Urinary bladder (tissue), 4 donors: ENCODE measurements around the gene ITGA2. TPM values are rescaled to one million over a fixed set of nuclear protein-coding genes. Genes with fewer than 3 reads are reported as not detected.

Experiments used
- DNase-seq: peaks from one replicate; pipeline ENCODE4 v3.0.0-alpha.2; 2015; ENCODE audit errors: extremely low spot score
- H3K27ac ChIP-seq: one replicate; pipeline ENCODE4 v1.5.1; 2013; ENCODE audit warnings: low read depth, mild to moderate bottlenecking, moderate library complexity
- H3K36me3 ChIP-seq: one replicate; pipeline ENCODE4 v1.6.1; 2013; ENCODE audit warnings: mild to moderate bottlenecking, moderate library complexity; ENCODE audit not compliant: insufficient read depth
- H3K4me1 ChIP-seq: one replicate; pipeline ENCODE4 v1.6.1; 2013; ENCODE audit warnings: mild to moderate bottlenecking, moderate library complexity; ENCODE audit not compliant: insufficient read depth
- H3K4me3 ChIP-seq: one replicate; pipeline ENCODE4 v1.5.1; 2013; ENCODE audit warnings: low read depth, low read length
- WGBS: extraction: QIAGEN DNeasy Blood & Tissue Kit; methylation state at CpG from one replicate; pipeline ENCODE4 v1.1.7; 2013; 5-methylcytosine and 5-hydroxymethylcytosine counted together
- polyA plus RNA-seq: library from polyadenylated mRNA; stranded (reverse); fragments of 200-250 nt; gene quantifications from one replicate; pipeline ENCODE4 v1.2.3, GENCODE V29; 2013
- total RNA-seq: library from RNA; depleted of rRNA; stranded (reverse); fragments of >200 nt; gene quantifications from one replicate; pipeline ENCODE4 v1.2.3, GENCODE V29; 2014
- donor health status: healthy with polysubstance abuse.
- donor health status: healthy.

The ITGA2 gene
- total and polyA plus RNA-seq, 2 donors, result 3.4 to 21.1 TPM

DNA sequence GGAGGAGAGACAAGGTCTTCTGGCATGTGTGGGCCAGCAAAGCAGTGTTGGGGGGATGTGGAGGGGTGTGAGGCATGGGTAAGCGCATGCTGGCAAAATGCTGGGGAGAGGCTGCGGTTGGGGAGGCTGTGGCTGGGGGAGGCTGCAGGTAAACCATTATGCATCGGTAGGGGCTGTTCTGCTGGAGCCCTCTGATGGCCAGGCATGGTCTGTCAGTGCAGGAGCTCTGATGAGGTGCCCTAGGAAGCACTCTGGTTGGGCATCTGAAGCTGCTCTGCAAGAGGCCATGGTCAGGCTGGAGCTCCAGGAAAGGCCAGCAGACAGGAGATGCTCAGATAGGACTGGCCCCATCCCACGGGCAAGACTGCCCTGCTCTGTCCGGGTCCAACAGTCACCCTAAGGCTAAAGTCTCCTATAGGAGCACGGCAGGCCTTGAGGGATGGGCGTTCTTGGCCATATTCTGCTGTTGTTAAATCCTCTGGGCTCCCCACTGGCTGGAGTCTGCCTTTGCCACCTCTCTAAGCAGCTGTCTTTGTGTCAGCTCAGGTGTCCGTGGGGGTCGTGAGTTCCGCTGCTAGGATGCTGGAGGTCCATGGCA is 28.7 kb downstream of the ITGA2 start:
- Histone ChIP-seq H3K36me3 (no peaks in the 10 kb centered on the region), H3K4me1 (no peaks in the 10 kb centered on the region), H3K4me3 (no peak overlapping the region), H3K27ac (no peak overlapping the region)
- no peak for DNase-seq
- 93% methylated on average over 10 of the region's 10 CpGs for WGBS

DNA sequence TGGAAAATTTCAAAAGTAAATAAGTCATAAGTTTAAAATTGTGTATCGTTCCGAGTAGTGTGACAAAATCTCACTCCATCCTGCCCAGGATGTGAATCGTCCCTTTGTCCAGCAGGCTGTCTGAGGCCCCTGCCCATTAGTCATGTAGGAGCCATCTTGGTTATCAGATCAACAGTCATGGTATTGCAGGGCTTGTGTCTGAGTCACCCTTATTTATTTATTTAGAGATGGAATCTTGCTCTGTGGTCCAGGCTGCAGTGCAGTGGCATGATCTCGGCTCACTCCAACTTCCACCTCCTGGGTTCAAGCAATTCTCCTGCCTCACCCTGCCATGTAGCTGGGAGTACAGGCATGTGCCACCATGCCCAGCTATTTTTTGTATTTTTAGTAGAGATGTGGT is 30.2 kb downstream of the ITGA2 start:
- no peaks in the 10 kb centered on the region for H3K4me1 ChIP-seq
- H3K27ac ChIP-seq, result no peak overlapping the region
- WGBS, result 77% methylated on average over 4 of the region's 4 CpGs
- DNase-seq, result no peak
- no peaks in the 10 kb centered on the region for H3K36me3 ChIP-seq
- H3K4me3 ChIP-seq, result no peak overlapping the region

DNA sequence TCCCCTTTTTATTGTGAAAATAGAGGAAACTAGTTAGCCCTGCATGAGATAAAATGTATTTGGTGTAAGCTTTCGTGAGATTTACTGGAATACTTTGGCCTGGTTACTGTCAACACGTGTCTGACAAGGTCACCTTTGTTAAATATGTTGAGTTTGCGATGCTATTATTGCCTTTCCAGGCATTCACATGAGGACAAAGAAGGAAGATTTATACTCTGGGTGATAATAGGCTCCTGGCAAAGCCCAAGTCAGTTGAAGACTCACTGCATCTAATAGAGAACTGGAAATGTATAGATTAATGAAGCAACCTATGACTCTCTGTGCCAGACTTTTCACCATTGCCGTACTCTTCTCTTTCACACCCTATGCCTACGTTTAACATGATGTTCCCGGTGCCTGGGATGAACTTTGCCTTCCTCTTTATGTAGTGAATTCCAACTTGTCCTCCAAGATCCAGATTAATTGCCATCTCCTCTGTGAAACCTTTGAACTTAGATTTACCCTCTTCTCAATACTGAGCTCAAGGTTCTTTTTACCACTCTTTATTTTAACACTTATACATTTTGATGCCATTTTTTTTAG is 33.9 kb downstream of the ITGA2 start:
- Histone ChIP-seq H3K27ac (no peak overlapping the region), H3K36me3 (no peaks in the 10 kb centered on the region), H3K4me1 (no peaks in the 10 kb centered on the region), H3K4me3 (no peak overlapping the region)
- WGBS, result 76% methylated on average over 6 of the region's 6 CpGs
- DNase-seq, result no peak

DNA sequence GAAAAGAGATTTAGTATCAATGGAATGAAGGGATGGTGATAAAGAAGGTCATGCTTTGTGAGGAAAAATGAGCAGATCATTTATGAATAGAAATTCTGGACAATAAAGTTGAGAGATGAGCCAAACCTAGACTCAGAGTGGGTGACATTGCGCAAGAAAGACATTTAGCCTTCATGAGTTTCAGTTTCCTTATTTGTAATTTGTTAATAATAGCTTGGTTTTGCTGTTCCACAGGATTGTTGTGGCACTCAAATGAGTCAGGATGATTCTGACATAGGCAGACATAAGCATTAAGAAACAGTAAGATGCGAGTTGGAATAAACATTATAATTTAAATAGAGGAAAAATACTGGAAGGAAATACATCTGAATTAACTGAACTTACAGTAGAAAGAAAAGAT is 34.8 kb downstream of the ITGA2 start:
- Histone ChIP-seq H3K4me3 (no peak overlapping the region), H3K4me1 (no peaks in the 10 kb centered on the region), H3K36me3 (no peaks in the 10 kb centered on the region), H3K27ac (no peak overlapping the region)
- 65% methylated on average over 2 of the region's 2 CpGs for WGBS
- DNase-seq, result no peak

DNA sequence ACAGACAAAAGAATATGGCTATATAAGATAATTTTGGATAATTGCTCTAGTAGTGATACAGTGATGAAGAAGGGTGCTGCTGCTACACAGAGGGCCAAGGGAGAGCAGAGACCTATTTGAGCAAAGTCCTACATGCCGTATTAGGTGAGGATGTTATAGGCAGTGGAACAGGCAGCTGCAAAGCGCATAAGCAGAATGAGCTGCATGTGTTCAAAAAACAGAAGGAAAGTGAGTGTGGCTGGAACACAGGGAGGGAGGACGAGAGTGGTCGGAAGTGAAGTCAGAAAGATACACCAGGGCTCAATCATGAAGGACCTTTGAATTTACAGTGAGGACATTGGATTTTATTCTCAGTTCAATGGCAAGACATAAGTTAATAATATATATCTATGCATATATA is 35.4 kb downstream of the ITGA2 start:
- 80% methylated on average over 4 of the region's 4 CpGs for WGBS
- H3K4me3 ChIP-seq, result no peak overlapping the region

DNA sequence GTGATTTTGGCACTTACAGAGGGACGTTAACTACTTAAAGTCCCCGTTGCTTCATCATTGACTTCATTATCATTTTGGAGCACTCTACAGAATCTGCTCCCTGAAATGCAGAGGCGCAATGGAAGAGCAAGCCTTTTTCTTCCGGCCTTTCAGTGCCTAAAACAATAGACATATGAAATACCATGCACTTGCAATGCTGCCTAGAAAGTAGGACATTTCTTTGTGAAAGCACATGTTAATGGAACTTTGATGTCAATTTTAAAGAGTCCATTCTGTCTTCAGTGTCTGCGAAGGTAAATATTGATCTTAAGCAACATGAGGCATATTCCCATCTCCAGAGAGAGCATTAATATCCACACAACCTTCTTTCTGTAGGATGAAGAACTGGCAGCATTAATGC is 36.3 kb downstream of the ITGA2 start:
- no peak for DNase-seq
- Histone ChIP-seq H3K4me1 (no peaks in the 10 kb centered on the region), H3K4me3 (no peak overlapping the region), H3K27ac (no peak overlapping the region), H3K36me3 (no peaks in the 10 kb centered on the region)
- 75% methylated on average over 5 of the region's 5 CpGs for WGBS

More for the DNA sequence above, 35.4 kb downstream of the ITGA2 start:
- H3K4me1 ChIP-seq, result no peaks in the 10 kb centered on the region
- no peak for DNase-seq
- H3K27ac ChIP-seq, result no peak overlapping the region
- H3K36me3 ChIP-seq, result no peaks in the 10 kb centered on the region

DNA sequence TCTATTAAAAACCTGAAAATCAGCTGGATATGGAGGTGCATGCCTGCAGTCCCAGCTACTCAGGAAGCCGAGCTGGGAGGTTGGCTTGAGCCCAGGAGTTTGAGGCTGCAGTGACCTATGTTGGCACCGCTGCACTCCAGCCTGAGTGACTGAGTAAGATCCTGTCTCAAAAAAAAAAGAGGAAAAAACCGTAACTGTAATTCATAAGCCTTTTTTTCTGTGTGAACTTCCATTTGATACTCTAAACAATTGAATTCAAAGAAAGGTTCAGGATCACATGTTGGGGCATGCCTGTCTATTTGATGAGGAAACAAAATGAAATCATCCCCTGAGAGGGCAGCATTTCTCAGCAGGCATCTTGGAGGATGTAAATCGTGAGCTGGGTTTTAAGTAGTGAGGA is 38.8 kb downstream of the ITGA2 start:
- WGBS, result 53% methylated on average over 4 of the region's 4 CpGs
- no peak for DNase-seq

DNA sequence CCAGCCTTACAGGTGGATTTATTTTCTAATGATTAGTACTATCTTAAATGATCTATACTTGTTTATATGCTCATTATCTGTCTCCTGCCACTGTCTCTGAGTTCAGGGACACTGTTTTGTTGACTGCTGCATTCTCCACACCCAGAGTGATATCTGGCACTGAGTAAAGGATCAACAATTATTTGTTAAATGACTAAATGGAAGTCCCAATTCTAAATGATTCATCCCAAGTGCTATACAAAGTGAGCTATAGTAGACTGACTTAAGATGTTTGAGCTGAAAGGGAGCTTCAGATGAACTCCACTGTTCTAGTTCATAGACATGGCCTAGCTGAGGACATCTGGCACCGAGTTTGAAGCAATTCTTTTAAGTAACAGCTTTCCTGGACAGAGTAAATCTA is 40.5 kb downstream of the ITGA2 start:
- H3K27ac ChIP-seq, result no peak overlapping the region
- H3K36me3 ChIP-seq, result no peaks in the 10 kb centered on the region
- peaks cover 1% of the 10 kb centered on the region for H3K4me1 ChIP-seq
- no peak overlapping the region for H3K4me3 ChIP-seq
- WGBS, result 90% methylated on average over 1 of the region's 1 CpG
- DNase-seq, result no peak

More for the DNA sequence above, 38.8 kb downstream of the ITGA2 start:
- H3K27ac ChIP-seq, result no peak overlapping the region
- no peak overlapping the region for H3K4me3 ChIP-seq
- no peaks in the 10 kb centered on the region for H3K36me3 ChIP-seq
- peaks cover 1% of the 10 kb centered on the region for H3K4me1 ChIP-seq

DNA sequence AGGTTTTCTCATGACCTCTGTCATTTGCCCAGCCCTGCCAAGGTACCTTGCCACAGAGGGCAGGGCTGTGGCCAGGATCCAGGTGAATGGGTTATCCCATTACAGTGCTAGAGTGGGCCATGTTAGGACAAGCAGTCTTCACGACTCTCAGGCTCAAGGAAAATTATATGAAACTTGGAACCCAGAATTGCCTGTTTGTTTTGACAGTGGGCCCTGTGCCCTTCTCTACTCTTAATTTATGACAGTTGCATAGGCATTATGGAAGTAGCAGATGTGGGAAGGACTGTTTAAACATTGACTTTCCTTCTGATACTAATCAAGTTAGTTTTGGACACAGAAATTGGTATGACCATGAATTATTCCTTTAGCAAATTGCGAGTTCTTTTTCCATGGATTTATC is 41.7 kb downstream of the ITGA2 start:
- peak overlapping the region; percentile 6 for H3K27ac ChIP-seq
- 50% methylated on average over 2 of the region's 2 CpGs for WGBS
- no peaks in the 10 kb centered on the region for H3K36me3 ChIP-seq
- no peak overlapping the region for H3K4me3 ChIP-seq
- H3K4me1 ChIP-seq, result peaks cover 1% of the 10 kb centered on the region
- no peak for DNase-seq

DNA sequence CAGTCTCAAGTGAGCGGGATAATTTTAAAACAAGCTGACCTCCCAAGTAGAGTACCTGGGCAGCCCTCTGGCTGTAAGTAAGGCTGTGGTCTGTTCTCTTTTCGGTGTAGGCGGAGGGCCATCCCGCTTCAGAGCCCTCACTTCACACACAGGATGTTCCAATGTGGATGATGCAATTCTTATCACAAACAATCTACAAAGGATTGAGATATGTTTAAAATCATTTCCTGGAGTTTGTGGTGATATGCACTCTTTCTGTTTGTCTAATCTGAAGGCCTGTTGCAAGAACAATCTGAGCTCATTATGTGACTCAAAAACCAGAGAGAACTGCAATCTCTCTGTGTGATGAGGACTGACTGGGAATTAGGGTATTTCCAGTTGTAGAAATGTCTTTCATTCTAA is 42.5 kb downstream of the ITGA2 start:
- Histone ChIP-seq H3K4me3 (no peak overlapping the region), H3K36me3 (no peaks in the 10 kb centered on the region), H3K27ac (peak overlapping the region; percentile 78), H3K4me1 (peaks cover 1% of the 10 kb centered on the region)
- 34% methylated on average over 4 of the region's 4 CpGs for WGBS
- no peak for DNase-seq

DNA sequence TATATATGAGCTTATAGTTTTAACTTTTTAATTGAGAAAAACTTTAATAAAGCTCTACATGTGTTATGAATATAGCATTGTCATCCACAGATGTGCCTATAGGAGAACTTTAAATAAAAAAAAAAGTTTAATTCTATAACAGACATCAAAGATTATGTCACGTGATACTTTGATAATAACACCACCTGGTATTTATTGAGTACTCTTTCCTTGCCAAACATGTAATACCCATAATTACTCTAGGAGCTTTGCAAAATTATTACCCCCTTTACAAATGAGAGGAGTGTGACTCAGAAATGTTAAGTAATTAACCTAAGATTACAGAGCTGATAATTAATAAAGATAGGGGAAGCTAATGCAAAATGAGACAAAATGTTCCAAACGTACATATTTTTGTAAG is 43.0 kb downstream of the ITGA2 start:
- H3K4me1 ChIP-seq, result peaks cover 1% of the 10 kb centered on the region
- H3K27ac ChIP-seq, result no peak overlapping the region
- H3K36me3 ChIP-seq, result no peaks in the 10 kb centered on the region
- DNase-seq, result no peak
- H3K4me3 ChIP-seq, result no peak overlapping the region
- 34% methylated on average over 2 of the region's 2 CpGs for WGBS

DNA sequence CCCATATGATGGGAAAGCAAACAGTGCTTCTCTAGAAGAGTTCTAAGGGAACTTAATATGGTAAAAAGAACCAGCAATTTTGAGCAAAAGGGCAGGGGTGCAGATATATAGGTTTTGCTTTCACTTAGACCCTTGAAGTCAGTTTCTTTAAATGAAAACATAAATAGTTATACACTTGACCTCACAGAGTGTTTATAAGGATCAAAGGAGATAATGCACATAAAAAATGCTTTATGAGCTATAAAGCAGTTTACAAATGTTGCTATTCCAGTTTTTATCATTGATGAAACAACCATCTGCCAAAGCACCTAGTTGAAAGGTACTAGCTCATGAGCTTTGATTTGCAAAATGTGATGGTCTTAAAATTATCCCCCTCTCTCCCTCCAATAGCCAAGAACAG is 45.7 kb downstream of the ITGA2 start:
- Histone ChIP-seq H3K36me3 (no peaks in the 10 kb centered on the region), H3K4me1 (peaks cover 1% of the 10 kb centered on the region), H3K27ac (no peak overlapping the region), H3K4me3 (no peak overlapping the region)
- no peak for DNase-seq

DNA sequence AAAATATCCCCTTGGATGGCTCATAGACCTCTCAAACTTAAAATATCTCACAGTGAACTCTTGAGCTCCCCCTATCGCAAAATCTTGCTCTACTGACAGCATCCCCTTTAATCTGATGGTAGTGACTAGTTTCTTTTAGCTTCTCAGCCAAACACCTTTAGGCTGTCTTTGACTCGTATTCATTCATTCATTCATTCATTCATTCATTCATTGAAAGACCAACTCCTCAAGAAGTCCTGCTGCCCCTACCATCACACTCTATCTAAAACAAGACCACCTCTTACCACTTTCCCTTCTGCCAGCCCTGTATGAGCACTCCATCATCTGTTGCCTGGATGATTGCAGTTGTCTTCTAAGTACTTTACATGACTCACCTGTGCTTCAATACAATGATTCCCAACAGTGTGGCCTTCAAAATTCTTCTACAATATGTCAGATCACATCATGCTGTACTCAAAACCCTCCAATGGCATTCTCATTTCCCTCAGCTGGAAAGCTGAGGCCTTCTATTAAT is 46.8 kb downstream of the ITGA2 start:
- Histone ChIP-seq H3K27ac (no peak overlapping the region), H3K36me3 (no peaks in the 10 kb centered on the region), H3K4me1 (peaks cover 1% of the 10 kb centered on the region), H3K4me3 (no peak overlapping the region)
- no peak for DNase-seq
- WGBS, result 66% methylated on average over 2 of the region's 2 CpGs

DNA sequence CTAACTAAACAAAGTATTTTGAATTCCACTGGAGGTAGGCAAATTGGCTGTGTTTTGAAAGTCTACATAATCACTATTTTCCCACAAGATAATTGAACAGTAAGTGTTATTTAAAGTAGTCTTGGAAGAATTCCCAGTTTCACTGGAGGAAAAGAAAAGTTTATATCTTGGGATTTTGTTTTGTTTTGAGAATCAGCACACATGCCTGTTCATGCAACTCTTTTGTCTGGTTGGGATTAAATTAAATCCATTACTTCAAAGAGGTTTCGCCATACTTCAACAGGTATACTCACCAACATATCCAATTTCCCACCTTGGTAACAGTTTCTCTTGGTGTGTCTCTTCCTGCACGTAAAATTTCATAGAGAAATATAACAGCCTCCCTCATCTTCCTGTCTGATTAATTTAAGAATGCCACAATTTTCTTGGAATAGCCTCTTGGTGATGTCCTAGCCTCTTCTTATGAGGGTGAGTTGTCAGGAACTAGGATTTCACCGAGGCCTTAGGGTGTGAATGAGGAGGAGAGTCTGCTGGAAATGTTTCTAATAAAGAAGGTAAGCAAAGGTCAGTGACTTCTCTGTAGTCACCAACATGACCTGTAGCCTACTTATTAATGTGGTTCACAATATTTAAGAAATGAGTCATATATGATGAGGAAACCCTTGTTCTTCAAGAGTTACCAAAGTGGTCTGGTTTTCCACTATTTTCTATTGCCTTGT is 48.1 kb downstream of the ITGA2 start:
- peak overlapping the region; percentile 16 for H3K27ac ChIP-seq
- no peaks in the 10 kb centered on the region for H3K36me3 ChIP-seq
- no peak overlapping the region for H3K4me3 ChIP-seq
- 58% methylated on average over 3 of the region's 3 CpGs for WGBS
- peaks cover 1% of the 10 kb centered on the region for H3K4me1 ChIP-seq
- no peak for DNase-seq
